Glutamatergic neuron (in vitro differentiated cells): ENCODE results near the gene LRP1B. TPM values are rescaled to one million over a fixed set of nuclear protein-coding genes. Genes with fewer than 3 reads are reported as not detected.

Experiments
- DNase-seq: peaks from one replicate; pipeline ENCODE4 v3.0.0; 2022
- H3K27ac Mint-ChIP-seq: one replicate; pipeline ENCODE4 v1.8.0; 2020; ENCODE audit warnings: mild to moderate bottlenecking, mixed read lengths, inconsistent platforms; ENCODE audit not compliant: unreplicated experiment
- H3K27me3 Mint-ChIP-seq: one replicate; pipeline ENCODE4 v1.8.0; 2020; ENCODE audit warnings: mild to moderate bottlenecking, moderate library complexity, mixed read lengths, inconsistent platforms; ENCODE audit not compliant: unreplicated experiment
- H3K36me3 Mint-ChIP-seq: one replicate; pipeline ENCODE4 v1.8.0; 2020; ENCODE audit warnings: mild to moderate bottlenecking, mixed read lengths, inconsistent platforms; ENCODE audit not compliant: unreplicated experiment
- H3K4me1 Mint-ChIP-seq: one replicate; pipeline ENCODE4 v1.8.0; 2020; ENCODE audit warnings: mild to moderate bottlenecking, low read depth, mixed read lengths, inconsistent platforms; ENCODE audit not compliant: unreplicated experiment
- H3K4me3 Mint-ChIP-seq: one replicate; pipeline ENCODE4 v1.8.0; 2020; ENCODE audit warnings: mild to moderate bottlenecking, mixed read lengths, inconsistent platforms; ENCODE audit not compliant: unreplicated experiment
- H3K9me3 Mint-ChIP-seq: one replicate; pipeline ENCODE4 v1.8.0; 2020; ENCODE audit warnings: mild to moderate bottlenecking, moderate library complexity, mixed read lengths, inconsistent platforms; ENCODE audit not compliant: unreplicated experiment
- total RNA-seq: library from RNA; stranded (reverse); fragmentation: NEBNext Ultra II Directional; extraction: Animal tissue kit (Norgen Biotek cat#: 25700); gene quantifications from one replicate; pipeline ENCODE4 v1.2.1, GENCODE V29; 2021; ENCODE audit not compliant: unreplicated experiment
- TF ChIP-seq, protein P1 (sequence below): fragments of 200-600 bp; sonication (generic); IDR thresholded peaks from one replicate; pipeline ENCODE4 v1.5.0; 2021; ENCODE audit not compliant: partially characterized antibody, unreplicated experiment

Gene LRP1B
- total RNA-seq, 1 donor from 2014 or later = 28.7 TPM

DNA sequence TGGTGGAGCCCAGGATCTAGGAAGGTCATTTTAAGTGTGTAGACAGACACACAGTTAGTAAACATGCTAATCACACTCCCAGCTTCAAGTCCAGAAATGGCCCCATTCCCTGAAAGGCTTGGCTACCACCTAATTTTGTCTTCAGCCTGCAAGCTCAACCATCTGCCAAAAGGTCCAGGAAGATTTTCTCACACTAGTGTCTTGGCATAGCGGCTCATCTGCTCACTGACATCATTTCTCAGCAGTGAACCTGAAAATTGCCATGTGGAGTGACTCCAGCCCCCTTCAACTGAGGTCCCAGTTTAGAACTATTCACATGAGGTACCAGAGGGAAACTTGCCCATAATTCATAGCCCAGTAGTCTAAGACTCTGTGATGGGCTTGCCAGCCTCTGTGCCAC is 748.9 kb downstream of the LRP1B start:
- Mint-ChIP-seq H3K27me3 (no peaks in the 10 kb centered on the region), H3K36me3 (peaks cover 10% of the 10 kb centered on the region), H3K4me1 (peaks cover 5% of the 10 kb centered on the region), H3K27ac (no peak overlapping the region), H3K4me3 (no peak overlapping the region), H3K9me3 (no peaks in the 10 kb centered on the region)
- TF ChIP-seq, protein P1, sequence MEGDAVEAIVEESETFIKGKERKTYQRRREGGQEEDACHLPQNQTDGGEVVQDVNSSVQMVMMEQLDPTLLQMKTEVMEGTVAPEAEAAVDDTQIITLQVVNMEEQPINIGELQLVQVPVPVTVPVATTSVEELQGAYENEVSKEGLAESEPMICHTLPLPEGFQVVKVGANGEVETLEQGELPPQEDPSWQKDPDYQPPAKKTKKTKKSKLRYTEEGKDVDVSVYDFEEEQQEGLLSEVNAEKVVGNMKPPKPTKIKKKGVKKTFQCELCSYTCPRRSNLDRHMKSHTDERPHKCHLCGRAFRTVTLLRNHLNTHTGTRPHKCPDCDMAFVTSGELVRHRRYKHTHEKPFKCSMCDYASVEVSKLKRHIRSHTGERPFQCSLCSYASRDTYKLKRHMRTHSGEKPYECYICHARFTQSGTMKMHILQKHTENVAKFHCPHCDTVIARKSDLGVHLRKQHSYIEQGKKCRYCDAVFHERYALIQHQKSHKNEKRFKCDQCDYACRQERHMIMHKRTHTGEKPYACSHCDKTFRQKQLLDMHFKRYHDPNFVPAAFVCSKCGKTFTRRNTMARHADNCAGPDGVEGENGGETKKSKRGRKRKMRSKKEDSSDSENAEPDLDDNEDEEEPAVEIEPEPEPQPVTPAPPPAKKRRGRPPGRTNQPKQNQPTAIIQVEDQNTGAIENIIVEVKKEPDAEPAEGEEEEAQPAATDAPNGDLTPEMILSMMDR = no peak
- DNase-seq = no peak

DNA sequence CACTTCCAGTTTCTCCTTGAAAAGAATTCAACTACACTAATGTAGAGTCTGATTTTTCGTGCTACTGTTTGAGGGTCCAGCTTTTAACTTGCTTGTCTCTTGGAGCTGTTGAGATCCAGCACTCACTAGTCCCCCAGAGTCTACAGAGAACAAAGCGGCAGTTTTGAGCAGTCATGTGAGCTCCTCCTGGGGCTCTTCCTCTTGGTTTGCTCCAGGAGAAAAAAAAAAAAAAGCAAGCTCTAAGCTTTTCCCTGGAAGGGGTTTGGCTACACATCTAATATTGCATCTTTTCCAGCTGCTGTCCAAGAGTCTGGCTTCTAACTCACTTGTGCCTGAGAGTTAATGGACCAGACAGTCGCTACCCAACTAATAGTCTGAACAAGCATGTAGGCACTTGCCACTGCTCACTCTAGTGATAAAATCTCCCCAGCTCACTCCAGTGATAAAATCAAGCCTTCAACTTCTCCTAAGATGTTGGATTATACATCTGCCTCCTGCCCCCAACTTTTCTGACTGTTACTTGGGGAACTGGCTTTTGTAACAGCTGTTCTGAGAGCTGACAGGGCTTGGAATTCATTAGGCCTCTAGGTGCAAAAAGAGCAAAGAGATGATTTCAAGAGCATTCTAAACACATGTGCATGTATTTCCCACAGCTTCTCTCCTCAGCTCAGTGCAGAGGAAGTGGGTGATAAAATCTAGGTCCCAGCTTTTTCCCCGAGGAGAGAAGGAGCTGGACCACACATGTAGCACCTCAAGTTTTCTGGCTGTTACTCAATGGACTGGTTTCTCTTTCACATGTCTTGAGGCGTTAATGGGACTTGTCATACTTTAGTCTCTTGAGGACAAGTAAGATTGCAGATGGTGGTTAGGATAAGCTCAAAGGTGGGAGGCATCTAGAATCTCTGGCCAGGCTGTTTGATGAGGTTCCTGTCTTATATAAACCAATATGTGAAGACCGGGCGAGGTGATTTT is 750.5 kb downstream of the LRP1B start:
- Mint-ChIP-seq H3K4me3 (no peak overlapping the region), H3K27ac (peak overlapping the region; percentile 34), H3K27me3 (no peaks in the 10 kb centered on the region), H3K9me3 (no peaks in the 10 kb centered on the region), H3K4me1 (peaks cover 5% of the 10 kb centered on the region), H3K36me3 (peaks cover 10% of the 10 kb centered on the region)
- TF ChIP-seq, protein P1 = no peak
- no peak for DNase-seq

DNA sequence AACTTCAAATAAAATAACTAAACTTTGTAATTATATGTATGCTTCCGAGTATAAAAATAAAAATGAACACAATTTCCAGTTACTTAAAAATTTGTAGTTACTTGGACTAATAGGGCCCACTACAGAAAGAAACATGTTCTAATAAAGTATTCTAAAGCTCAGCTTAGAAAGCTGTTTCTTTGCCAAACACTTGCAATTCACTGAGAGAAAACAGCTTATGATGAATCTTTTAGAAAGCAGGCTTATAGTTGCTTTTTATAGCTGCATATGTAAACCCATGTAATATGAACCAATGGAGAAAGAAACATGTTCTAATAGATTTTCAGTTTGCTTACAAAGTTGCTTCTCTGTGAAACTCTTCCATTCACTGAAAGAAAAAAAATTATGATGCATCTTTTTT is 766.0 kb downstream of the LRP1B start:
- Mint-ChIP-seq H3K9me3 (peaks cover 4% of the 10 kb centered on the region), H3K27me3 (peaks cover 2% of the 10 kb centered on the region), H3K27ac (no peak overlapping the region), H3K4me3 (no peak overlapping the region), H3K36me3 (no peaks in the 10 kb centered on the region), H3K4me1 (peaks cover 4% of the 10 kb centered on the region)
- DNase-seq = no peak
- TF ChIP-seq, protein P1 = no peak

DNA sequence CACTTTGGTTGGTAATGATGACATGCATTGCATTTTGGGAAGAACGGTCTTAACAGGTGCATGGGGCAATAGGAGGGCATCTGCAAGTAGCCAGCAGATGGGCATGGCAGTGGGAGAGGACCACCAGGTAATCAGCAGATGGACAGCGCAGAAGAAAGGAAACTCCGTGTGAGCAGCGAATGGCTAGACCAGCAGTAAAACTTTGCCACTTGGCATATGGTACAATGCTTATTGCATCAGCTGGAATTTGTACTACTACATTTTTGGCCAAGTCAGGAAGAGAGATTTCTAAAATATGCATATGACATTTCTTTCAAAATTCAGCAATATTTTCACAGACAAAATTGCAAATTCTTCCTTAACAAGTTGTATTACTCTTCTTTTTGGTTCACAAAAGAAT is 768.5 kb downstream of the LRP1B start:
- Mint-ChIP-seq H3K9me3 (peaks cover 4% of the 10 kb centered on the region), H3K4me1 (peaks cover 4% of the 10 kb centered on the region), H3K27ac (no peak overlapping the region), H3K27me3 (peaks cover 2% of the 10 kb centered on the region), H3K4me3 (no peak overlapping the region), H3K36me3 (no peaks in the 10 kb centered on the region)
- no peak for DNase-seq
- TF ChIP-seq, protein P1 = no peak

DNA sequence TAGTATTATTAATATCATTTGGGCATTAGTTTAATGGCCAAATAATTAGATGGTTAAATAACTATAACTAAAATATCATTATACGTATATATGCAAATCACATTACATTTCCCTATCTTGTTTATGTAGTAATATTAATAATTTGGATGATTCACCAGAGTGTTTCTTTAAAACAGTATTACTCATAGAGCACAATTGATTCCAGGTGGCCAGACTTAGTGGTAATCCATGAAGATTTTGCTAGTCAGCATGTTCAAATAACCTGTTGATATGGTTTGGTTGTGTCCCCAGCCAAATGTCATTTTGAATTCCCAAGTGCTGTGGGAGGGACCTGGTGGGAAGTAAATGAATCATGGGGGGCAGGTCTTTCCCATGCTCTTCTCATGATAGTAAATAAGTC is 782.3 kb downstream of the LRP1B start:
- Mint-ChIP-seq H3K9me3 (peaks cover 6% of the 10 kb centered on the region), H3K27me3 (no peaks in the 10 kb centered on the region), H3K4me1 (peaks cover 2% of the 10 kb centered on the region), H3K27ac (no peak overlapping the region), H3K36me3 (peaks cover 6% of the 10 kb centered on the region), H3K4me3 (no peak overlapping the region)
- no peak for DNase-seq
- TF ChIP-seq, protein P1 = no peak
